Measurements from ENCODE around the gene PRR12.
A peak's percentile ranks its signal among the peaks of the same experiment; 100 is the strongest.

The PRR12 gene

DNA sequence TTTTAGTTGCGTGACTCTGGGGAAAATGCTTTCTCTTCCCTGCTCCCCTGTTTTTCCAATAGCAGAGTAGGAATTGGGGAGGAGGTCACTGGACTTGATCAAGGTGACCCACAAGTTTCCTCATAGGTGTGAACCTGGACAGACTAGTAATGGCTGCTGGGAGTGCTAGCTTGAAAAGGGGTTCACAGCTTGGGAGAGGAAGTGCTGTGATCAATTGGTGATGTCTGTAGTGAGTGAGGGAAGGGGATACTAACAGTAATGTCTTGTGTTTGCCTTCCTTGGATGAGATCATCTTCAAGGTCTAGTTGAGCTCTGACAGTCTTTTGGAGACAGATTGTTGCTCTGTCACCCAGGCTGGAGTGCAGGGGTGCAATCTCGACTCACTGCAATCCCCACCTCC is 76.5 kb downstream of the PRR12 start:
- no peaks in the 10 kb centered on the region for H3K9me3 ChIP-seq (ENCODE audit: insufficient read depth, low read depth, low read length)
- no peaks in the 10 kb centered on the region; the same call in 1 of the 2 replicates for H3K4me1 ChIP-seq (ENCODE audit: insufficient read depth, low read length)
- no peak overlapping the region for H3K9ac ChIP-seq (ENCODE audit: low read depth, low read length)
- H3K27ac ChIP-seq (ENCODE audit: low read length) = no peak overlapping the region
- no peaks in the 10 kb centered on the region for H3K27me3 ChIP-seq (ENCODE audit: insufficient read depth, low read length)
- H3K4me3 ChIP-seq (ENCODE audit: low read length) = no peak overlapping the region
- H3K36me3 ChIP-seq (ENCODE audit: insufficient read depth, low read depth, low read length) = peaks cover 39% of the 10 kb centered on the region

GRCh38 chr19:49669516-49669915 is 78.5 kb downstream of the PRR12 start:
- no peak overlapping the region for H3K27ac ChIP-seq (ENCODE audit: low read length)
- no peak overlapping the region for H3K4me3 ChIP-seq (ENCODE audit: low read length)
- H3K4me1 ChIP-seq (ENCODE audit: insufficient read depth, low read length) = no peaks in the 10 kb centered on the region; the same call in 1 of the 2 replicates
- no peaks in the 10 kb centered on the region for H3K27me3 ChIP-seq (ENCODE audit: insufficient read depth, low read length)
- no peak overlapping the region for H3K9ac ChIP-seq (ENCODE audit: low read depth, low read length)
- peaks cover 44% of the 10 kb centered on the region for H3K36me3 ChIP-seq (ENCODE audit: insufficient read depth, low read depth, low read length)
- H3K9me3 ChIP-seq (ENCODE audit: insufficient read depth, low read depth, low read length) = no peaks in the 10 kb centered on the region

DNA sequence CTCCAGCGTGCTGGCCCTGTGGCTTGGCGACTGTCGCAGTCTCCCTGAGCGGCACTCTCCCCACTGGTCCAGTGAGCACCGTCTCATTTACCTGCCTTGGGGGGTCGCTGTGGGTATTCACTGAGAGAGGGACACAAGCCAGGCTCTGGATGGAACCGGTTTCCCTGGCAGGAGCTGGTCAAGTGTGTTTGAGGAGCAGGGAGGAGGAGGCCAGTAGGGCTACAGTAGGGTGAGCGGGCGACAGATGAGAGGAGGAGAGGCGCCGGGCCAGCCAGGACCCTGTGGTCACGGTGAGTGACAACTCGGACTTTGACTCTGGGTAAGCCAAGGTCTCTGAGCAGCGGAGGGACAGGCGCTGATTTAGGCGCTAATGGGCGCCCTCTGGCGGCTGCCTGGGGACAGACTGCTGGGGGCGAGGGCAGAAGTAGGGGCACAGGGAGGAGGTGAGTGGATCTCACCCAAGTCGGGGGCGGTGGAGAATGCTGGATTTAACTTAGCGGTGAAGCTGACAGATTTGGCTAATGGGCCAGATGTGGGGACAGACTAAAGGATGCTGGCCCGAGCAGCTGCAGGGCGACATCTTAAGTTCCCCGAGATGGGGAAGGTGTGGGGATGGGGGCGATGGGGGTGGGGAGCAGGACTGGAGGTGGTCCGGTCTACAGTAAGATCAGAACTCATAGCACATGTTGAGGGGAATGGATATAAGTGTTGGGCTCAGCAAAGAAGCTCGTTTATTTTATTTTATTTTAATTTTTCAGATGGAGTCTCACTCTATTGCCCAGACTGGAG is 81.3 kb downstream of the PRR12 start:
- Histone ChIP-seq H3K9ac (ENCODE audit: low read depth, low read length) (peak overlapping the region; percentile 52; the same call in 1 of the 2 replicates), H3K9me3 (ENCODE audit: insufficient read depth, low read depth, low read length) (no peaks in the 10 kb centered on the region), H3K36me3 (ENCODE audit: insufficient read depth, low read depth, low read length) (peaks cover 40% of the 10 kb centered on the region), H3K4me3 (ENCODE audit: low read length) (peak overlapping the region; percentile 52), H3K27ac (ENCODE audit: low read length) (peak overlapping the region; percentile 3), H3K4me1 (ENCODE audit: insufficient read depth, low read length) (no peaks in the 10 kb centered on the region; the same call in 1 of the 2 replicates), H3K27me3 (ENCODE audit: insufficient read depth, low read length) (no peaks in the 10 kb centered on the region)

Data from iPS-20b (cell line).